Ascending aorta (tissue), 2 donors: ENCODE measurements around the gene CNTNAP2. TPM values are rescaled to one million over a fixed set of nuclear protein-coding genes. Genes with fewer than 3 reads are reported as not detected.

Experiments used
- DNase-seq, 2 donors: peaks; one replicate each; pipeline ENCODE4 v3.0.0-alpha.2; 2019; ENCODE audit warnings: low spot score in 2 of 2
- H3K27ac ChIP-seq, 2 donors: fragments of 200-600 bp; sonication (generic); one replicate each; pipeline ENCODE4 v1.5.1; 2016 to 2017; ENCODE audit warnings: mild to moderate bottlenecking in 1 of 2
- H3K27me3 ChIP-seq: fragments of 200-600 bp; sonication (generic); one replicate; pipeline ENCODE4 v1.5.1; 2017
- H3K36me3 ChIP-seq, 2 donors: fragments of 200-600 bp; sonication (generic); one replicate each; pipeline ENCODE4 v1.5.1; 2016
- H3K4me1 ChIP-seq, 2 donors: fragments of 200-600 bp; sonication (generic); one replicate each; pipeline ENCODE4 v1.5.1; 2016 to 2017; ENCODE audit warnings: mild to moderate bottlenecking in 1 of 2
- H3K4me3 ChIP-seq, 2 donors: fragments of 200-600 bp; sonication (generic); one replicate each; pipeline ENCODE4 v1.5.1; 2016 to 2017; ENCODE audit warnings: mild to moderate bottlenecking in 1 of 2
- H3K9me3 ChIP-seq, 2 donors: fragments of 200-600 bp; sonication (generic); one replicate each; pipeline ENCODE4 v1.5.1; 2016
- intact Hi-C: fragments of 100-400 bp; cut with DNase I; formaldehyde crosslinking; loops from one replicate; pipeline ENCODE4 v1.15.1; 2023
- total RNA-seq: library from RNA; depleted of rRNA; stranded (reverse); fragments of >200 nt; gene quantifications from one replicate; pipeline ENCODE4 v1.1.0, GENCODE V29; 2016
- TF ChIP-seq, protein P1 (sequence below), 3 experiments: fragments of 200-600 bp in 2 of 3; fragments of 450-650 bp in 1 of 3; sonication (generic) in 2 of 3; IDR thresholded peaks; one replicate each; pipeline ENCODE4 v1.5.1; 2016 to 2019; ENCODE audit warnings: antibody characterized with exemption in 3 of 3, mild to moderate bottlenecking in 1 of 3, moderate library complexity in 1 of 3

Gene CNTNAP2
- total RNA-seq, 1 donor from 2014 or later: not detected

DNA sequence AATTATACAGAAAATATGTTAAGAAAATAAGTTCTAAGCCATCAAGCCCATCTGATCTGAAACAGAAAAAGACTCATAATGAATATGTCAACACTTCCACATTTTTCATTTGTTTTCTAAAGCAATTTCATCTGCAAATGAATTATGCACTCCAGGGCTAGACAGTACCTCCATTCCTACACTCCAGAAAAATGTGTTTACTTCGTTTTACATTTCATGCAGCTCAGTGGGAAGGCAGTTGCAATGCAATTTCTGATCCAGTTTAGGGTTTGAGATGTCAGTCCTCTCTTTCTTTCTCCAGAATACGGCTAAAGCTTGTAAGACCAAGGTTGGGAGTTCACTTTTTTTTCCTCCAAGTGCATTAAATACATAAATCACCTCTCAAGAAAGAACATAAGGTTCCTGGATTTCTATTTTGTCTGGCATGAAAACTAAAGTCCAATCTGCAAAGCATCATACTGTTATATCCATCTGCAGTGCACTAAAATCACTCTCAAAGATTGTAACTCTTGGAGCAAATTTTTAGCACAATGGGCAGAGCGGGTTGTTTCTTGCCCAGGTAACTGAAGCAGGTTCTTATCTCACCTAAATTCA, 2125.2 kb downstream of the CNTNAP2 start:
- Histone ChIP-seq H3K27ac (no peak overlapping the region), H3K27me3 (no peaks in the 10 kb centered on the region), H3K4me3 (peak overlapping the region in 1 of 2 donors; percentile 48), H3K4me1 (no peaks in the 10 kb centered on the region), H3K9me3 (no peaks in the 10 kb centered on the region), H3K36me3 (no peaks in the 10 kb centered on the region)
- TF ChIP-seq, protein P1, sequence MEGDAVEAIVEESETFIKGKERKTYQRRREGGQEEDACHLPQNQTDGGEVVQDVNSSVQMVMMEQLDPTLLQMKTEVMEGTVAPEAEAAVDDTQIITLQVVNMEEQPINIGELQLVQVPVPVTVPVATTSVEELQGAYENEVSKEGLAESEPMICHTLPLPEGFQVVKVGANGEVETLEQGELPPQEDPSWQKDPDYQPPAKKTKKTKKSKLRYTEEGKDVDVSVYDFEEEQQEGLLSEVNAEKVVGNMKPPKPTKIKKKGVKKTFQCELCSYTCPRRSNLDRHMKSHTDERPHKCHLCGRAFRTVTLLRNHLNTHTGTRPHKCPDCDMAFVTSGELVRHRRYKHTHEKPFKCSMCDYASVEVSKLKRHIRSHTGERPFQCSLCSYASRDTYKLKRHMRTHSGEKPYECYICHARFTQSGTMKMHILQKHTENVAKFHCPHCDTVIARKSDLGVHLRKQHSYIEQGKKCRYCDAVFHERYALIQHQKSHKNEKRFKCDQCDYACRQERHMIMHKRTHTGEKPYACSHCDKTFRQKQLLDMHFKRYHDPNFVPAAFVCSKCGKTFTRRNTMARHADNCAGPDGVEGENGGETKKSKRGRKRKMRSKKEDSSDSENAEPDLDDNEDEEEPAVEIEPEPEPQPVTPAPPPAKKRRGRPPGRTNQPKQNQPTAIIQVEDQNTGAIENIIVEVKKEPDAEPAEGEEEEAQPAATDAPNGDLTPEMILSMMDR (IDR thresholded peaks at IDR 0.05): no peak
- no peak for DNase-seq
- intact Hi-C loops: no loop called here

DNA sequence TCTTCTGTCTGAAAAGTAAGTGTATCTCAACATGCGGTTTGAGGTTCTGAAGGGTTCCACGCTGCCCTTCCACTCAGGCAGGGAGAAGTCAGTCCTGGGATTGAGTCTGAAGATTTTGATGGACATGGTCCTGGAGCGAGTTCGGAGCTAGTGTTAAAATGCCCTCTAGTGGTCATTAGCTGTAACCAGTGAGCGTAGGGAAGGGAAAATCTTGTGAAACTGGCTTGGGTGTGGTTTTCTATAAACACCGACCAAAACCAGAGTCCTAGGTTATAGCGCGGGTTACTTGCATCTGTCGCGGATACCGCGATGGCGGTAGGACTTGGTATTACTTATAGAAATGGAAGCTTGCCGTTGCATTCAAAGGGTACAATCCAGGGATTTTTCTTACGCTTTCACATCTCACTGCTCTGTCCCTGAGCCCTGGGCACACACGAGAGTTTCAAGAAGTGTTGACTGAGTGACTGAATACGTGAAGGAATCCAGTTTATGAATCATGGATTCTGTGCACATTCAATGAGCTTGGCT, 2125.8 kb downstream of the CNTNAP2 start:
- intact Hi-C loops: no loop called here
- Histone ChIP-seq H3K27ac (no peak overlapping the region), H3K36me3 (no peaks in the 10 kb centered on the region), H3K27me3 (no peaks in the 10 kb centered on the region), H3K4me3 (peak overlapping the region in 1 of 2 donors; percentile 48), H3K4me1 (no peaks in the 10 kb centered on the region), H3K9me3 (no peaks in the 10 kb centered on the region)
- TF ChIP-seq, protein P1 (IDR thresholded peaks at IDR 0.05): peak; percentile 7 to 71 (median 57)
- no peak for DNase-seq

DNA sequence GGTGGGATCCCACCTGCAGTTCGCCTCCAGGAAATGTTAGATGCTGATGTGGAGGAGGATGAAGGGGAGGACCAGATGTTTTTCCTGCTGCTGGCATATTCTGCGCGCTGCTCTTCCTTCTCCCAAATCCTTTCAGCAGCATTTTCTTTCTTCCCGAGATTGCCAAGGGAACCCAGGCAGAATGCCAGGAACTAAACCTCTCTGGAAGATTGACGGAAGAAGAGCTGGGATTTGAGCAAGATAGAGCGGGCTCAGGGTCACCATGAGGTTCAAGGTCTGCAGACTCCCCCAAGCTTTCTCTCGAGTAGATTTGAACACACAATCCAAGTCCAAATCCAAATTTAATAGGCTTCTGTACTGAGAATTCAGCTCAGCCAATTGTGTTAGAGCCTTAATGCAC, 2128.8 kb downstream of the CNTNAP2 start:
- intact Hi-C loops: no loop called here
- Histone ChIP-seq H3K4me3 (no peak overlapping the region), H3K27ac (no peak overlapping the region), H3K4me1 (no peaks in the 10 kb centered on the region), H3K36me3 (no peaks in the 10 kb centered on the region), H3K9me3 (no peaks in the 10 kb centered on the region), H3K27me3 (no peaks in the 10 kb centered on the region)
- DNase-seq: no peak
- TF ChIP-seq, protein P1 (IDR thresholded peaks at IDR 0.05): no peak

DNA sequence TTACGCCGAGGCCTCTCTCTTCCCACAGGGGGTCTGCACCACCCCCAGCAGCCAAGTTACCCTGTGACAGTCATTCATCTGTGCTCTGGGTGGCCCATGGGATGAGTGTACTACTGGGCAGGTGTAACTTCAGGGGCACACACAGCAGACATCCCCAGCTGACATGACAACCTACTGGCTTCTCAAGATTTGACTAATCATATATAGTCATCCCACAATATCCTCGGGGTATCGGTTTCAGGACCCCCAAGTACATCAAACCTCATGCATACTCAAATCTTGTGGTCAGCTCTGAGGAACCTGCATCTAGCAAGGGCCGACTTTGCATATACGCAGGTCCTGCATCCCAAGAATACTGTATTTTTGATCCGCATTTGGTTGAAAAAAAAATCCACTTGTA, 2137.0 kb downstream of the CNTNAP2 start:
- Histone ChIP-seq H3K36me3 (no peaks in the 10 kb centered on the region), H3K27ac (no peak overlapping the region), H3K4me3 (no peak overlapping the region), H3K27me3 (no peaks in the 10 kb centered on the region), H3K9me3 (no peaks in the 10 kb centered on the region), H3K4me1 (no peaks in the 10 kb centered on the region)
- intact Hi-C loops: no loop called here
- TF ChIP-seq, protein P1 (IDR thresholded peaks at IDR 0.05): no peak
- DNase-seq: no peak

DNA sequence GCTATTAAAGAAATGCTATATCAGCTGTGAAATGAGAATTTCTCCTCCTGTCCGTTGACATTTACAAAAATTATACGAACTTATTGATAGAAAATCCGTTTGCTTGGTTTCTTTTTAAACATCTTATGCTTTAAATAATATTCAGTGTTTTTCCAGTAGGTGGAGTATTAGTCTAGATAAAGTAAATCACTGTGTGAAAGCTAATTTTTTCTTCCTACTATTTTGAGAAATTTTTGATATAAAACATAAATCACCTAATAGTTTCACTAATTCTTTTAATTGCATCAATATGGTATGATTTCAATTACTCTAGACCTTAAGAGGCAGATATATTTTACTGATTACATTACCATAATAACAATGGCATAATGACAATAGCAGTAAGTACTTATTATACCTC, 2138.7 kb downstream of the CNTNAP2 start:
- Histone ChIP-seq H3K36me3 (no peaks in the 10 kb centered on the region), H3K27ac (no peak overlapping the region), H3K4me1 (no peaks in the 10 kb centered on the region), H3K4me3 (no peak overlapping the region), H3K9me3 (no peaks in the 10 kb centered on the region), H3K27me3 (no peaks in the 10 kb centered on the region)
- no peak for DNase-seq
- intact Hi-C loops: no loop called here
- TF ChIP-seq, protein P1 (IDR thresholded peaks at IDR 0.05): peak in 1 of 3 experiments; percentile 8
